Effector memory CD8-positive, alpha-beta T cell (primary cell): ENCODE measurements around the gene MYO15B.
"Not testable (repeated sequence)": the region's sequence is repeated elsewhere in the genome, so short reads cannot be mapped to it uniquely, and the experiment has no call there.

Source experiments
- ATAC-seq: fragments of 150-1000 bp; cut with Tn5 transposase; replicated peaks from 2 replicates; pipeline ENCODE4 v1.10.0; 2021; ENCODE audit warnings: mild to moderate bottlenecking, moderate library complexity
- DNase-seq, 3 experiments: peaks; one replicate each; pipeline ENCODE4 v3.0.0; 2021
- H3K27ac Mint-ChIP-seq, 2 donors: one replicate each; pipeline ENCODE4 v1.8.0; 2022; ENCODE audit warnings: mild to moderate bottlenecking in 2 of 2, mixed read lengths in 2 of 2, moderate library complexity in 2 of 2
- H3K27me3 Mint-ChIP-seq, 2 donors: one replicate each; pipeline ENCODE4 v1.8.0; 2022; ENCODE audit warnings: mixed read lengths in 2 of 2
- H3K36me3 Mint-ChIP-seq: one replicate; pipeline ENCODE4 v1.8.0; 2022; ENCODE audit warnings: mild to moderate bottlenecking, moderate library complexity, mixed read lengths; ENCODE audit not compliant: insufficient read depth
- H3K4me1 Mint-ChIP-seq, 2 donors: one replicate each; pipeline ENCODE4 v1.8.0; 2022; ENCODE audit warnings: low read depth in 2 of 2, mixed read lengths in 2 of 2
- H3K4me3 Mint-ChIP-seq, 2 donors: one replicate each; pipeline ENCODE4 v1.8.0; 2022; ENCODE audit warnings: mild to moderate bottlenecking in 2 of 2, mixed read lengths in 2 of 2, moderate library complexity in 2 of 2
- H3K9me3 Mint-ChIP-seq, 2 donors: one replicate each; pipeline ENCODE4 v1.8.0; 2022; ENCODE audit warnings: mixed read lengths in 2 of 2

Gene MYO15B

DNA sequence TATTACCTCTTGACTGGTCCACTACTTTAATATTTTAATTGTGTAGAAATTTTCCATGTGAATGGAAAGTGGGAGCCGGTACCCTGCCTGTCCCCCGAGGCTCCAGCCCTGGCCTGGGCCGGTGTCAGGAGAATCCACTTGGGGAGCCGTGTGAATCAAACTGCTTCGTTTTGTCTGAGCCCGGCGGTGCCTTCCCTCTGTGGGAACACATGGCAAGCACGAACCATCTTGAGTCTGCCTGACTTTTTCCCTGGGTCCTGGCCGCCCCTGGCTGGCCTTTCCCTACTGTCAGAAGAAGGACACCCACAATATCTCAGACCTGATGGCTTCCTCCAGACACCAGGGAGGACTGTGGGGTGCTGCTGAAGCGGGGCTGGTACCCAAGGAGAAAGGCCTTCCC, 12.4 kb upstream of the MYO15B start:
- Mint-ChIP-seq H3K27me3 (no peaks in the 10 kb centered on the region), H3K4me1 (peaks cover 0 to 3% of the 10 kb centered on the region in 2 donors), H3K4me3 (no peak overlapping the region), H3K36me3 (peaks cover 17% of the 10 kb centered on the region), H3K9me3 (no peaks in the 10 kb centered on the region), H3K27ac (peak overlapping the region in 1 of 2 donors; percentile 63)
- DNase-seq (no peak), ATAC-seq (no peak)

DNA sequence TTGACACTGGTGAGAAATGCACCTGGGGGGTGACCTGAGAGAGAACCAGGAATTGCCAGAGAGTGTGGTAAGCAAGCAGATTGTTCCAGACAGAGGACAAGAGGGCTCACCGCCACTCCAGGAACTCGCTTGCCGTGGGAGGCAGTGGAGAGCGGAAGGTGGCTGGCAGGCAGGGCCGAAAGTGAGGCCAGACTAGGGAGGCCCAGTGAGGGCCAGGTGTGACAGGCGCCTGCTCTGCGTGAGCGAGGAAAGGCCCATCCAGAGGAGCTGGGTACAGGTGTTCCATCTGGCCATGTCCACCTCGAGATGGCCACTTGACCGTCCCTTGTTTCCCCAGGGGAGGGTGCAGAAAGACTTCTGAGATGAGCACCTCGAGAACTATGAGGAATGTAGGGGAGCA, 11.9 kb upstream of the MYO15B start:
- peak overlapping the region in 1 of 2 donors; percentile 63 for H3K27ac Mint-ChIP-seq
- no peak overlapping the region for H3K4me3 Mint-ChIP-seq
- peaks cover 0 to under 1% of the 10 kb centered on the region in 2 donors for H3K4me1 Mint-ChIP-seq
- H3K27me3 Mint-ChIP-seq: no peaks in the 10 kb centered on the region
- peaks cover 17% of the 10 kb centered on the region for H3K36me3 Mint-ChIP-seq
- ATAC-seq (no peak), DNase-seq (no peak)
- no peaks in the 10 kb centered on the region for H3K9me3 Mint-ChIP-seq

- ATAC-seq (no peak), DNase-seq (no peak)
- Mint-ChIP-seq H3K4me3 (no peak overlapping the region), H3K27ac (no peak overlapping the region), H3K27me3 (no peaks in the 10 kb centered on the region), H3K9me3 (no peaks in the 10 kb centered on the region), H3K36me3 (peaks cover 12% of the 10 kb centered on the region), H3K4me1 (peaks cover 5 to 7% of the 10 kb centered on the region in 2 donors)
Observed at GRCh38 chr17:75576661-75577060, 10.9 kb upstream of the MYO15B start.

DNA sequence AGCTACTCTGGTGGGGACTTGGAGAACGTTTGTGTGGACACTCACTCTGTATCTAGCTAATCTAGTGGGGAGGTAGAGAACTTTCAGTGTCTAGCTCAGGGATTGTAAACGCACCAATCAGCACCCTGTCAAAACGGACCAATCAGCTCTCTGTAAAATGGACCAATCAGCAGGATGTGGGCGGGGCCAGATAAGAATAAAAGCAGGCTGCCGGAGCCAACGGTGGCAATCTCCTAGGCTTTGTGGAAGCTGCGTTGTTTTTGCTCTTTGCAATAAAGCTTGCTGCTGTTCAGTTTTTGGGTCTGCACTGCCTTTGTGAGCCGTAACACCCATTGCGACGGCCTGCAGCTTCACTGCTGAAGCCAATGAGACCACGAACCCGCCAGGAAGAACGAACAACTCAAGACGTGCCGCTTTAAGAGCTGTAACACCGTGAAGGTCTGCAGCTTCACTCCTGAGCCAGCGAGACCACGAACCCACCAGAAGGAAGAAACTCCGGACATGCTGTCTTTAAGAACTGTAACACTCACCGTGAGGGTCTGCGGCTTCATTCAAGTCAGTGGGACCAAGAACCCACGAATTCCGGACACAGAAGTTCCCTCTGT, 6.4 kb upstream of the MYO15B start:
- Mint-ChIP-seq H3K27ac (peak overlapping the region in 1 of 2 donors; percentile 53), H3K4me3 (peak overlapping the region; percentile 80 to 81)
- not testable (repeated sequence) for H3K27me3 Mint-ChIP-seq, H3K9me3 Mint-ChIP-seq, H3K4me1 Mint-ChIP-seq, H3K36me3 Mint-ChIP-seq
- ATAC-seq (peak; percentile 51), DNase-seq (peak; percentile 24 to 48 (median 32))

DNA sequence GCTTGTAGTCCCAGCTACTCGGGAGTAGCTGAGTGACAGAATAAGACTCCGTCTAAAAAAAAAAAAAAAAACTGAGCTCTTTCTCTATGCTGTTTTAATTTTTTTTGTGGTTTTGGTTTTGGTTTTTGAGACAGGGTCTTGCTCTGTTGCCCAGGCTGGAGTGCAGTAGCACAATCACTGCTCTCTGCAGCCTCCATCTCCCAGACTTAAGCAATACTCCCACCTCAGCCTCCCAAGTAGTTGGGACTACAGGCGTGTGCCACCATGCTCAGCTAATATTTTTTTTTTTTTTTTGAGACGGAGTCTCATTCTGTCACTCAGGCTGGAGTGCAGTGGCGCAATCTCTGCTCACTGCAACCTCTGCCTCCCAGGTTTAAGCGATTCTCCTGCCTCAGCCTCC, 4.4 kb upstream of the MYO15B start:
- H3K27ac Mint-ChIP-seq: not testable (repeated sequence)
- peaks cover 9 to 13% of the 10 kb centered on the region in 2 donors for H3K4me1 Mint-ChIP-seq

GRCh38 chr17:75584849-75585175, 2.8 kb upstream of the MYO15B start:
- H3K36me3 Mint-ChIP-seq: peaks cover 7% of the 10 kb centered on the region
- H3K4me1 Mint-ChIP-seq: peaks cover 9 to 13% of the 10 kb centered on the region in 2 donors
- H3K27me3 Mint-ChIP-seq: no peaks in the 10 kb centered on the region
- no peak overlapping the region for H3K4me3 Mint-ChIP-seq
- no peak overlapping the region for H3K27ac Mint-ChIP-seq
- H3K9me3 Mint-ChIP-seq: no peaks in the 10 kb centered on the region
- ATAC-seq (no peak), DNase-seq (no peak)

More for the DNA sequence above, 4.4 kb upstream of the MYO15B start:
- H3K27me3 Mint-ChIP-seq, DNase-seq, H3K9me3 Mint-ChIP-seq, H3K4me3 Mint-ChIP-seq, H3K36me3 Mint-ChIP-seq, ATAC-seq: not testable (repeated sequence)

DNA sequence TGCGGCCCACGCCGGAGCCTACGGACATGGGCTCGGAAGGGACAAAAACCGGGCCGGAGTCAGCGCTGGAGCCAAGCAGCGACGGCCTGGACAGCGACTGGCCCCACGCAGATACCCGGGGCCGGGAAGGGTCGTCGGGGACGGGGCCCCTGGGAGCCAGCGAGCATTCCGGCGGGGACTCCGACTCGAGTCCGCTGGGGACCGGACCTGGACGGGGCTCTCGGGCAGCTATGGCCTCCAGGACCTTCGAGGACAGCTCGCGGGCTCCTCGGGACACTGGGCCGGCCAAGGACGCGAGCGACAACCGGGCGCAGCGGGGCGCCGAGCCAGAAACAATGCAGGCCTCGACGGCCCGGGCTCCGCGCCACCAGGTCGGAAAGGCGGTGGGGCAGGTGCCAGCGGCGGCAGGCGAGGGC, 1.0 kb downstream of the MYO15B start:
- ATAC-seq: peak; percentile 27
- no peak for DNase-seq
- Mint-ChIP-seq H3K4me3 (peak overlapping the region; percentile 74 to 76), H3K4me1 (peaks cover 5 to 17% of the 10 kb centered on the region in 2 donors), H3K27me3 (no peaks in the 10 kb centered on the region), H3K9me3 (no peaks in the 10 kb centered on the region), H3K36me3 (peaks cover 10% of the 10 kb centered on the region), H3K27ac (peak overlapping the region in 1 of 2 donors; percentile 35)

GRCh38 chr17:75589012-75589918, 1.7 kb downstream of the MYO15B start:
- H3K9me3 Mint-ChIP-seq: no peaks in the 10 kb centered on the region
- DNase-seq (peak; percentile 90 to 93 (median 91)), ATAC-seq (peak; percentile 87)
- peaks cover 10% of the 10 kb centered on the region for H3K36me3 Mint-ChIP-seq
- no peak overlapping the region for H3K27ac Mint-ChIP-seq
- peak overlapping the region; percentile 56 to 74 for H3K4me3 Mint-ChIP-seq
- H3K27me3 Mint-ChIP-seq: no peaks in the 10 kb centered on the region
- peaks cover 5 to 17% of the 10 kb centered on the region in 2 donors for H3K4me1 Mint-ChIP-seq

DNA sequence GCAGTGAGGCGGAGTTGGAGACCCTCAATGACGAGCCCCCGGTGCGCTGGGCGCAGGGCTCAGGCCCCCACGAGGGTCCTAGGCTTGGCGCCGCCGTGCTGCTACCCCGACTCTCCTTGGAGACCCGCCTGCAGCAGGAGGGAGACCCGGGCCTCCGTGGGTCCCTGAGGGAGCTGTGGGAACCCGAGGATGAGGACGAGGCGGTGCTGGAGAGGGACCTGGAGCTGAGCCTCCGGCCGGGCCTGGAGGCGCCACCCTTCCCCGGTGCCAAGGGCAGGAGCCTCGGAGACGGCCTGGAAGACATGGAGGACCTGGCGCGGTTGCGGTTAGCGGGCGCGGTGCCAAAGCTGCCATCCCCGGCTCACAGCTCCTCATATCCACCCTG, 2.3 kb downstream of the MYO15B start:
- Mint-ChIP-seq H3K4me3 (peak overlapping the region; percentile 44 to 52), H3K4me1 (peaks cover 5 to 17% of the 10 kb centered on the region in 2 donors), H3K27me3 (no peaks in the 10 kb centered on the region), H3K27ac (peak overlapping the region in 1 of 2 donors; percentile 9), H3K36me3 (peaks cover 10% of the 10 kb centered on the region), H3K9me3 (no peaks in the 10 kb centered on the region)
- DNase-seq (no peak), ATAC-seq (no peak)

DNA sequence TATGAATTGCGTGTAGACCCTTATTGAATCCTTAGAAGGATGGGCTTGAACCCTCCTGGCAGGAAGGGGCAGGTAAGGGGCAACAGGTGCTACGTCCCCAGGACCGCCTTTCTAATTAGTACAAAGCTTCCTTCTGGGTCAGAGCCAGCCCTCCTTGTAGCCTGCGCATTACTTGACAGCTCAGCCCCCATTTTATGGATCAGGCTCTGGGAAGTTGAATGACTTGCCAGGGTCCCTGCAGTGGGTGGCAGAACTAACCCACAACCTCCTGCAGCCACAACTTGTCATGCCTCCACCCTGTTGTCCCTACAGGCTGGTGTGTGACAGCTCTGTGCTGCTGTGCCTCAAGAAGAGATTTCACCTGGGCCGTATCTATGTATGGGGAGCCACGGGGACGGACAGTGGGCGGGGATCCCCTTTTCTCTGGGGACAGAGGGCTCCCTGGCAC, 2.7 kb downstream of the MYO15B start:
- H3K4me3 Mint-ChIP-seq: peak overlapping the region; percentile 44 to 52
- ATAC-seq (no peak), DNase-seq (no peak)
- peaks cover 10% of the 10 kb centered on the region for H3K36me3 Mint-ChIP-seq
- peak overlapping the region in 1 of 2 donors; percentile 9 for H3K27ac Mint-ChIP-seq
- H3K4me1 Mint-ChIP-seq: peaks cover 5 to 17% of the 10 kb centered on the region in 2 donors
- no peaks in the 10 kb centered on the region for H3K9me3 Mint-ChIP-seq
- H3K27me3 Mint-ChIP-seq: no peaks in the 10 kb centered on the region

DNA sequence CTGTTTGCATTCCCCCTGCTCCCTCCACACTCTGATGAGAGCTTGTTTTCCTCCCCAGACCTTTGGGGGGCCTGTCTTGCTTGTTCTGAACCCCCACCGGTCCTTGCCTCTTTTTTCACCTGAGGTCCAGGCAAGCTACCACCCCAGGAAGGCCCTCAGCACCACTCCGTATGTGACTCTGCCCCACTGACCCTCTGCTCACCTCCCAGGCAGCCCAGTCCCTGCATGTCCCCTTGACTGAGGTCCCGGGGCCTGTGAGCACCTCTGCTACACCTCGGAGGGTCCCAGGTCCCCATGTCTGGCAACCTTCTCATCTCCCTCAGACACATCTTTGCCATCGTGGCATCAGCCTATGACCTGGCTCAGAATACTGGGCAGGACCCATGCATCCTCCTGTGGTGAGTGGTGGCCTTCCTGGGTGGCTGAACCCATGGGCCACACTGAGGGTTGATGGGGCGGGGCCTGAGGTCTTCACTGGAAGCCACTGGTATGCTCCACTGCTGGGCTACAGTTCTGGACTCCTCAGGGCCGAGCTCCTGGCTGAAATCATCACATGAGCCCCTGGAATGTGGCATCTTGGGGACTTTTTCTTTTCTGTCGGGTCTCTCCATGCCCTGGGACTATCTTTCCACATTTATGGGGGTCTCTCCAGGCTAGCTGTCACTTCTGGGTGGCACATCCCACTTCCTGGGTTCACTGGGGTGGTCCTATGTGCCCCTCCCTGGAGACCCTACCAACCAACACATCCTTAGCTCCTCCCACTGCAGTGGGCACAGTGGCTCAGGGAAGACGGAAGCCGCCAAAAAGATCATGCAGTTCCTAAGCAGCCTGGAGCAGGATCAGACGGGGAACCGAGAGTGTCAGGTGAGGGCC, 3.5 kb downstream of the MYO15B start:
- DNase-seq: no peak
- Mint-ChIP-seq H3K36me3 (peaks cover 10% of the 10 kb centered on the region), H3K9me3 (no peaks in the 10 kb centered on the region), H3K4me3 (peak overlapping the region; percentile 44 to 52), H3K27ac (peak overlapping the region in 1 of 2 donors; percentile 9), H3K4me1 (peaks cover 5 to 17% of the 10 kb centered on the region in 2 donors), H3K27me3 (no peaks in the 10 kb centered on the region)
- no peak for ATAC-seq

GRCh38 chr17:75591722-75592302, 4.2 kb downstream of the MYO15B start:
- H3K36me3 Mint-ChIP-seq: peaks cover 10% of the 10 kb centered on the region
- DNase-seq (no peak), ATAC-seq (no peak)
- no peaks in the 10 kb centered on the region for H3K27me3 Mint-ChIP-seq
- peaks cover 5 to 17% of the 10 kb centered on the region in 2 donors for H3K4me1 Mint-ChIP-seq
- no peaks in the 10 kb centered on the region for H3K9me3 Mint-ChIP-seq
- no peak overlapping the region for H3K27ac Mint-ChIP-seq
- H3K4me3 Mint-ChIP-seq: no peak overlapping the region
